Measurements from ENCODE around the gene CASP2. TPM values are rescaled to one million over a fixed set of nuclear protein-coding genes. Genes with fewer than 3 reads are reported as not detected.
A peak's percentile ranks its signal among the peaks of the same experiment; 100 is the strongest.

Gene CASP2
- total RNA-seq, 1 donor from 2014 or later = 9.4 TPM

DNA sequence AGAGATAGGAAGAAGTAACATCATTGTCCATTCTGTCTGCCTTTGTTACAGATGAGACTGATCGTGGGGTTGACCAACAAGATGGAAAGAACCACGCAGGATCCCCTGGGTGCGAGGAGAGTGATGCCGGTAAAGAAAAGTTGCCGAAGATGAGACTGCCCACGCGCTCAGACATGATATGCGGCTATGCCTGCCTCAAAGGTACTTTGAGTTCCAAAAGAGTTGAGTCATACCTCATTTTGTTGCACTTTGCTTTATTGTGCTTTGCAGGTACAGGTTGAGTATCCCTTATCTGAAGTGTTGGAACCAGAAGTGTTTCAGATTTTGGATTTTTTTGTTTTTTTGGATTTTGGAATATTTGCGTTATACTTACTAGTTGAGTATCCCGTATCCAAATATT, 15.6 kb downstream of the CASP2 start:
- Histone ChIP-seq H3K9me3 (ENCODE audit: control insufficient read depth in 3 of 3, low read length in 3 of 3) (no peaks in the 10 kb centered on the region), H3K9ac (ENCODE audit: low read depth in 1 of 3, low read length in 3 of 3) (no peak overlapping the region), H3K27me3 (ENCODE audit: control insufficient read depth in 3 of 3, insufficient read depth in 3 of 3, low read length in 3 of 3) (no peaks in the 10 kb centered on the region), H3K36me3 (ENCODE audit: control insufficient read depth in 3 of 3, insufficient read depth in 3 of 3, low read length in 3 of 3) (peaks cover 49 to 74% (median 73%) of the 10 kb centered on the region in 3 donors), H3K4me3 (ENCODE audit: low read length in 3 of 3) (no peak overlapping the region), H3K4me1 (ENCODE audit: control insufficient read depth in 3 of 3, insufficient read depth in 3 of 3, low read length in 3 of 3) (peaks cover 5 to 13% (median 7%) of the 10 kb centered on the region in 3 donors), H3K27ac (ENCODE audit: low read depth, low read length) (no peak overlapping the region)

DNA sequence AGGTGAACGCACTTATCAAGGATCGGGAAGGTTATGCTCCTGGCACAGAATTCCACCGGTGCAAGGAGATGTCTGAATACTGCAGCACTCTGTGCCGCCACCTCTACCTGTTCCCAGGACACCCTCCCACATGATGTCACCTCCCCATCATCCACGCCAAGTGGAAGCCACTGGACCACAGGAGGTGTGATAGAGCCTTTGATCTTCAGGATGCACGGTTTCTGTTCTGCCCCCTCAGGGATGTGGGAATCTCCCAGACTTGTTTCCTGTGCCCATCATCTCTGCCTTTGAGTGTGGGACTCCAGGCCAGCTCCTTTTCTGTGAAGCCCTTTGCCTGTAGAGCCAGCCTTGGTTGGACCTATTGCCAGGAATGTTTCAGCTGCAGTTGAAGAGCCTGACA, 16.8 kb downstream of the CASP2 start:
- Histone ChIP-seq H3K9me3 (ENCODE audit: control insufficient read depth in 3 of 3, low read length in 3 of 3) (no peaks in the 10 kb centered on the region), H3K4me3 (ENCODE audit: low read length in 3 of 3) (no peak overlapping the region), H3K27ac (ENCODE audit: low read depth, low read length) (no peak overlapping the region), H3K27me3 (ENCODE audit: control insufficient read depth in 3 of 3, insufficient read depth in 3 of 3, low read length in 3 of 3) (no peaks in the 10 kb centered on the region), H3K4me1 (ENCODE audit: control insufficient read depth in 3 of 3, insufficient read depth in 3 of 3, low read length in 3 of 3) (peaks cover 9 to 11% (median 11%) of the 10 kb centered on the region in 3 donors), H3K9ac (ENCODE audit: low read depth in 1 of 3, low read length in 3 of 3) (no peak overlapping the region), H3K36me3 (ENCODE audit: control insufficient read depth in 3 of 3, insufficient read depth in 3 of 3, low read length in 3 of 3) (peaks cover 44 to 70% (median 63%) of the 10 kb centered on the region in 3 donors)

DNA sequence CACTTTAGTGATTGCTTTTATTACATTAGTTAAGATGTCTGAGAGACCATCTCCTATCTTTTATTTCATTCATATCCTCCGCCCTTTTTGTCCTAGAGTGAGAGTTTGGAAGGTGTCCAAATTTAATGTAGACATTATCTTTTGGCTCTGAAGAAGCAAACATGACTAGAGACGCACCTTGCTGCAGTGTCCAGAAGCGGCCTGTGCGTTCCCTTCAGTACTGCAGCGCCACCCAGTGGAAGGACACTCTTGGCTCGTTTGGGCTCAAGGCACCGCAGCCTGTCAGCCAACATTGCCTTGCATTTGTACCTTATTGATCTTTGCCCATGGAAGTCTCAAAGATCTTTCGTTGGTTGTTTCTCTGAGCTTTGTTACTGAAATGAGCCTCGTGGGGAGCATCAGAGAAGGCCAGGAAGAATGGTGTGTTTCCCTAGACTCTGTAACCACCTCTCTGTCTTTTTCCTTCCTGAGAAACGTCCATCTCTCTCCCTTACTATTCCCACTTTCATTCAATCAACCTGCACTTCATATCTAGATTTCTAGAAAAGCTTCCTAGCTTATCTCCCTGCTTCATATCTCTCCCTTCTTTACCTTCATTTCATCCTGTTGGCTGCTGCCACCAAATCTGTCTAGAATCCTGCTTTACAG, 17.4 kb downstream of the CASP2 start:
- H3K9ac ChIP-seq (ENCODE audit: low read depth in 1 of 3, low read length in 3 of 3) = no peak overlapping the region
- peaks cover 38 to 63% (median 57%) of the 10 kb centered on the region in 3 donors for H3K36me3 ChIP-seq (ENCODE audit: control insufficient read depth in 3 of 3, insufficient read depth in 3 of 3, low read length in 3 of 3)
- peaks cover 9 to 11% (median 11%) of the 10 kb centered on the region in 3 donors for H3K4me1 ChIP-seq (ENCODE audit: control insufficient read depth in 3 of 3, insufficient read depth in 3 of 3, low read length in 3 of 3)
- H3K9me3 ChIP-seq (ENCODE audit: control insufficient read depth in 3 of 3, low read length in 3 of 3) = no peaks in the 10 kb centered on the region
- H3K27me3 ChIP-seq (ENCODE audit: control insufficient read depth in 3 of 3, insufficient read depth in 3 of 3, low read length in 3 of 3) = no peaks in the 10 kb centered on the region
- no peak overlapping the region for H3K27ac ChIP-seq (ENCODE audit: low read depth, low read length)
- H3K4me3 ChIP-seq (ENCODE audit: low read length in 3 of 3) = no peak overlapping the region

DNA sequence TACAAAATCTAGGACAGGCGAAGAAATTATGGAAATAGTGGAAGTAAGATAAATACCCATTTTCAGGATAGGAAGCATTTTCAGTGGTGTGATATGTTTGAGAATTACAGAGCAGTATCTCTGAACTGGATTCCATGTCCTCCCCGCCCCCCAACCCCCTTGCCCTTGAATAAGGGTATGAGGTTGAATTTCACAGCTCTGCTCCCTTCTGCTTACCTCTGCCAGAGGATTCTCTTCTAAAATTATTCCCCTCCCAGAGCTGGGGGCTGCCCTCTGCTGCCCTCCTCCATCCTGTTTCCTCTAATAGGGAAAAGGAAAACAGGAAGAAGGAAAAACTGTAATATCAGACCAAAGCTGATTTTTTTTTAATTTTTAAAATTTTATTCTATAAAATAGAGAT, 20.5 kb downstream of the CASP2 start:
- no peak overlapping the region for H3K4me3 ChIP-seq (ENCODE audit: low read length in 3 of 3)
- no peaks in the 10 kb centered on the region for H3K9me3 ChIP-seq (ENCODE audit: control insufficient read depth in 3 of 3, low read length in 3 of 3)
- H3K4me1 ChIP-seq (ENCODE audit: control insufficient read depth in 3 of 3, insufficient read depth in 3 of 3, low read length in 3 of 3) = peaks cover 9 to 11% (median 11%) of the 10 kb centered on the region in 3 donors
- H3K9ac ChIP-seq (ENCODE audit: low read depth in 1 of 3, low read length in 3 of 3) = peak overlapping the region in 2 of 3 donors; percentile 29 to 57
- peaks cover 23 to 35% (median 32%) of the 10 kb centered on the region in 3 donors for H3K36me3 ChIP-seq (ENCODE audit: control insufficient read depth in 3 of 3, insufficient read depth in 3 of 3, low read length in 3 of 3)
- no peaks in the 10 kb centered on the region for H3K27me3 ChIP-seq (ENCODE audit: control insufficient read depth in 3 of 3, insufficient read depth in 3 of 3, low read length in 3 of 3)
- peak overlapping the region; percentile 54 for H3K27ac ChIP-seq (ENCODE audit: low read depth, low read length)

DNA sequence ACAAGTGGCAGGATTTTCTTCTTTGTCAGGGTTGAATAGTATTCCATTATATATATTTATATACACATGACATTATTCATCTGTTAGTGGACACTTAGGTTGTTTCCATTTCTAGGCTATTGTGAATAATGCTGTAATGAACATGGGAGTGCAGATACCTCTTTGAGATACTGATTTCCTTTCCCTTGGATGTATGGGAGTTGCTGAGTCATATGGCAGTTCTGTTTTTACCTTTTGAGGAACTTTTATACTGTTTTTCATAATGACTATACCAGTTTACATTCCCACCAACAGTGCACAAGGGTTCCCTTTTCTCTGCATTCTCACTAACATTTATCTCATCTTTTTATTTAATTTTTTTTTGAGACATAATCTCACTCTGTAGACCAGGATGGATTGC, 26.0 kb downstream of the CASP2 start:
- H3K27ac ChIP-seq (ENCODE audit: low read depth, low read length) = no peak overlapping the region

DNA sequence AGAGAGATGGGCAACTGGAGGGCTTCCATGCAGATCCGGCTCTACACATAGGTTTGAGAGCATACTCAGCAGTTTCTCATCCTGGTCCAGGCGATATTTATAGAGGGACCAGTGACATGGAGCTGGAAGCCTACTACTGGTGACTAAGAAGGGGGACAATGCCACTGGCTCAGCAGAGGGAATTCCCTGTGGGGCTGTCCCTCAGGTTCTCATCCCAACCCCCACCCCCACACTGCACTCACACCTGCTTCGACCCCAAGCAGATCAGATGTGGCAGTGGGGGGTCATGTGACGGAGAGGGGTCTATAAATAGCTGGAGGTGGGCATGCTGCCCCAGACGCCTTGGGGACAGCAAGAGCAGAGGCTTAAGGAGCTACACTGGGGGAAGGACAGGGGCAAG, 27.6 kb downstream of the CASP2 start, which contains the start of gene CLCN1:
Gene CLCN1 (plus strand): TSS at position 336 of the 400 bp plus-strand sequence. CDS start 102 bp downstream, outside the sequence.
- H3K27ac ChIP-seq (ENCODE audit: low read depth, low read length) = peak within 1 kb of the TSS; percentile 91

More for the DNA sequence above, 26.0 kb downstream of the CASP2 start:
- peaks cover 0 to 2% (median 0%) of the 10 kb centered on the region in 3 donors for H3K36me3 ChIP-seq (ENCODE audit: control insufficient read depth in 3 of 3, insufficient read depth in 3 of 3, low read length in 3 of 3)
- H3K4me3 ChIP-seq (ENCODE audit: low read length in 3 of 3) = no peak overlapping the region
- no peak overlapping the region for H3K9ac ChIP-seq (ENCODE audit: low read depth in 1 of 3, low read length in 3 of 3)
- no peaks in the 10 kb centered on the region for H3K9me3 ChIP-seq (ENCODE audit: control insufficient read depth in 3 of 3, low read length in 3 of 3)
- H3K27me3 ChIP-seq (ENCODE audit: control insufficient read depth in 3 of 3, insufficient read depth in 3 of 3, low read length in 3 of 3) = no peaks in the 10 kb centered on the region
- H3K4me1 ChIP-seq (ENCODE audit: control insufficient read depth in 3 of 3, insufficient read depth in 3 of 3, low read length in 3 of 3) = peaks cover 23 to 29% (median 24%) of the 10 kb centered on the region in 3 donors

DNA sequence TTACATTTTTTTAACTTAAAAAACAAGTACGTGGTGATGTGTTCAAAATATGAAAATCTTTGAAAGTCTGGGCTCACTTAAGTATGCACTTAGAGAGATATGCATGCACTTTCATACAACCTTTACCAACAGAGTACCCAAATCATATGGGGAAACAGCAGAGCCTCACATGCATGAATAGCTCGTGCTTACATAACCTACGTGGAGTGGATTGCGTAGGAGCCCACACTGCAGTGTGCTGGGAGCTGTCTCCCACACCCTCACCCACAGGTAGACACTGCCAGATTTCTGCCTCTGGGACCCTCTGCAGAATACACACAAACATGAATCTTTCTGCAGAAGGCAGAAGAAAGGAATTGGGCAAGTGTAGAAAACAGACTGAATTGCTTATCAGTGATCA, 28.3 kb downstream of the CASP2 start:
- Histone ChIP-seq H3K9ac (ENCODE audit: low read depth in 1 of 3, low read length in 3 of 3) (peak overlapping the region; percentile 80 to 97 (median 93)), H3K27me3 (ENCODE audit: control insufficient read depth in 3 of 3, insufficient read depth in 3 of 3, low read length in 3 of 3) (no peaks in the 10 kb centered on the region), H3K4me3 (ENCODE audit: low read length in 3 of 3) (peak overlapping the region; percentile 72 to 90 (median 80)), H3K36me3 (ENCODE audit: control insufficient read depth in 3 of 3, insufficient read depth in 3 of 3, low read length in 3 of 3) (peaks cover 12 to 20% (median 16%) of the 10 kb centered on the region in 3 donors), H3K9me3 (ENCODE audit: control insufficient read depth in 3 of 3, low read length in 3 of 3) (no peaks in the 10 kb centered on the region), H3K4me1 (ENCODE audit: control insufficient read depth in 3 of 3, insufficient read depth in 3 of 3, low read length in 3 of 3) (peaks cover 31 to 46% (median 40%) of the 10 kb centered on the region in 3 donors), H3K27ac (ENCODE audit: low read depth, low read length) (peak overlapping the region; percentile 91)

More for the DNA sequence above, 27.6 kb downstream of the CASP2 start, which contains the start of gene CLCN1:
- Histone ChIP-seq H3K9ac (ENCODE audit: low read depth in 1 of 3, low read length in 3 of 3) (peak within 1 kb of the TSS; percentile 80 to 97 (median 93)), H3K9me3 (ENCODE audit: control insufficient read depth in 3 of 3, low read length in 3 of 3) (no peaks in the 10 kb centered on the region), H3K4me1 (ENCODE audit: control insufficient read depth in 3 of 3, insufficient read depth in 3 of 3, low read length in 3 of 3) (peaks cover 26 to 39% (median 33%) of the 10 kb centered on the region in 3 donors), H3K4me3 (ENCODE audit: low read length in 3 of 3) (peak within 1 kb of the TSS; percentile 72 to 90 (median 80)), H3K27me3 (ENCODE audit: control insufficient read depth in 3 of 3, insufficient read depth in 3 of 3, low read length in 3 of 3) (no peaks in the 10 kb centered on the region), H3K36me3 (ENCODE audit: control insufficient read depth in 3 of 3, insufficient read depth in 3 of 3, low read length in 3 of 3) (peaks cover 6 to 14% (median 9%) of the 10 kb centered on the region in 3 donors)

DNA sequence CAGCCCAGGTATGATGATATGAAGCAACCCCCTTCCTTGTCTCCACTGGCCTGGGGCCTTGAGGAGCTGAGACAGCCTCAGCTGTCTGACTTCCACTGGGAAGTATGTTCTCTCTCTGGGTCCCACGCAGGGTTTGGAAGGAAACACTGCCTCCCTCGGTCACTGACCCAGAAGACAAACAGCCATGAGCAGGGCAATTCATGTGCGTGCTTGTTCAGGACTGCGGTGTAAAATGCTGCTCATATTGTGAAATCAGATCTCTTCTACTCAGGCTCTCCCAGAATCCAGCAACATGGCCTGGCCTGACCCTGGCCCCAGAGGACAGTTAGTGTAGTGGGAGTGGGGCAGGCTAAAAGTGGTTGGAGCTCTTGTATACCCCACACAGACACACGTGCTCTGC, 30.5 kb downstream of the CASP2 start:
- H3K4me1 ChIP-seq (ENCODE audit: control insufficient read depth in 3 of 3, insufficient read depth in 3 of 3, low read length in 3 of 3) = peaks cover 45 to 67% (median 57%) of the 10 kb centered on the region in 3 donors
- H3K9ac ChIP-seq (ENCODE audit: low read depth in 1 of 3, low read length in 3 of 3) = peak overlapping the region; percentile 36 to 74 (median 48)
- peaks cover 20 to 28% (median 26%) of the 10 kb centered on the region in 3 donors for H3K36me3 ChIP-seq (ENCODE audit: control insufficient read depth in 3 of 3, insufficient read depth in 3 of 3, low read length in 3 of 3)
- peak overlapping the region; percentile 45 to 80 (median 65) for H3K4me3 ChIP-seq (ENCODE audit: low read length in 3 of 3)
- no peaks in the 10 kb centered on the region for H3K27me3 ChIP-seq (ENCODE audit: control insufficient read depth in 3 of 3, insufficient read depth in 3 of 3, low read length in 3 of 3)
- H3K27ac ChIP-seq (ENCODE audit: low read depth, low read length) = peak overlapping the region; percentile 80
- no peaks in the 10 kb centered on the region for H3K9me3 ChIP-seq (ENCODE audit: control insufficient read depth in 3 of 3, low read length in 3 of 3)

DNA sequence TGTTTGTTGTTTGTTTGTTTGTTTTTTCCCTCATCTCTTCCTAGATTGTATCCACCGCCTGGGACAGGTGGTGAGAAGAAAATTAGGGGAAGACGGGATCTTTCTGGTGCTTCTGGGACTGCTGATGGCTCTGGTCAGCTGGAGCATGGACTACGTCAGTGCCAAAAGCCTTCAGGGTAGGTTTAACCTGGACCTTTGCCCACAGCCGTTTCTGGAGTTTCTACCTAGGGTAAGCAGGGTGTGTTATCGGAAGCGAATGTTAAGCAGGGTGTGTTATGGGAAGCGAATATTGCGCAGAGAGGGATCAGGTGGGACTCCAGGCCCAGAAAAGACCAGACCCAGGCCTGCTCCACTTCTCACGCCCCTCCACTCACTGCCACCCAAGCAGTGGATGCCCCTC, 32.5 kb downstream of the CASP2 start:
- no peak overlapping the region for H3K27ac ChIP-seq (ENCODE audit: low read depth, low read length)
- no peak overlapping the region for H3K4me3 ChIP-seq (ENCODE audit: low read length in 3 of 3)
- H3K27me3 ChIP-seq (ENCODE audit: control insufficient read depth in 3 of 3, insufficient read depth in 3 of 3, low read length in 3 of 3) = no peaks in the 10 kb centered on the region
- peaks cover 39 to 60% (median 52%) of the 10 kb centered on the region in 3 donors for H3K4me1 ChIP-seq (ENCODE audit: control insufficient read depth in 3 of 3, insufficient read depth in 3 of 3, low read length in 3 of 3)
- no peak overlapping the region for H3K9ac ChIP-seq (ENCODE audit: low read depth in 1 of 3, low read length in 3 of 3)
- H3K9me3 ChIP-seq (ENCODE audit: control insufficient read depth in 3 of 3, low read length in 3 of 3) = no peaks in the 10 kb centered on the region
- H3K36me3 ChIP-seq (ENCODE audit: control insufficient read depth in 3 of 3, insufficient read depth in 3 of 3, low read length in 3 of 3) = peaks cover 29 to 41% (median 32%) of the 10 kb centered on the region in 3 donors

DNA sequence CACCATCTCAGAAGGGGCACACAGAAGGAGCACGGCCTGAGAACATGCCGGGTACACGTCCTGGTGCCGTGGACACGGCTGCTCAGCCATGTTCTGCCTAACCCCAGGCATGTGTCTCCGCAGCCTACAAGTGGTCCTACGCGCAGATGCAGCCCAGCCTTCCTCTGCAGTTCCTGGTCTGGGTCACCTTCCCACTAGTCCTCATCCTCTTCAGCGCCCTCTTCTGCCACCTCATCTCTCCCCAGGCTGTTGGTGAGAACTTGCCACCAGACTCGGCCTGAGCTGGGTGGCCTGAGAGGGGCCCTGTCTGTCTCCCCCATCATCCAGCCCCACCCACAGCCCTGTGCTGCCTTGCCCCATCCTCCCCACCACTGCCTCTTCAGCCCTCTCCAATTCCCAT, 33.1 kb downstream of the CASP2 start:
- H3K9ac ChIP-seq (ENCODE audit: low read depth in 1 of 3, low read length in 3 of 3) = no peak overlapping the region
- H3K27ac ChIP-seq (ENCODE audit: low read depth, low read length) = no peak overlapping the region
- no peaks in the 10 kb centered on the region for H3K27me3 ChIP-seq (ENCODE audit: control insufficient read depth in 3 of 3, insufficient read depth in 3 of 3, low read length in 3 of 3)
- peaks cover 38 to 59% (median 52%) of the 10 kb centered on the region in 3 donors for H3K4me1 ChIP-seq (ENCODE audit: control insufficient read depth in 3 of 3, insufficient read depth in 3 of 3, low read length in 3 of 3)
- no peak overlapping the region for H3K4me3 ChIP-seq (ENCODE audit: low read length in 3 of 3)
- H3K36me3 ChIP-seq (ENCODE audit: control insufficient read depth in 3 of 3, insufficient read depth in 3 of 3, low read length in 3 of 3) = peaks cover 33 to 44% (median 33%) of the 10 kb centered on the region in 3 donors
- no peaks in the 10 kb centered on the region for H3K9me3 ChIP-seq (ENCODE audit: control insufficient read depth in 3 of 3, low read length in 3 of 3)
